Measurements from ENCODE around the gene GLA.
A peak's percentile ranks its signal among the peaks of the same experiment; 100 is the strongest.

Gene GLA

GRCh38 chrX:101395789-101396188, 11.9 kb downstream of the GLA start:
- no peak for DNase-seq

GRCh38 chrX:101394372-101394771, 13.4 kb downstream of the GLA start:
- DNase-seq: no peak

- no peak for DNase-seq
Measured at GRCh38 chrX:101393530-101394305, 14.0 kb downstream of the GLA start.

- DNase-seq: no peak
Measured at GRCh38 chrX:101391831-101392230, 15.9 kb downstream of the GLA start.

GRCh38 chrX:101390664-101391525, 16.8 kb downstream of the GLA start, which contains the start of gene RPL36A:
Gene RPL36A (plus strand): TSS chrX:101391011. CDS start chrX:101391044, 33 bp downstream.
- peak; percentile 12 to 85 for DNase-seq

- no peak for DNase-seq
Measured at GRCh38 chrX:101388604-101389003, 19.1 kb downstream of the GLA start.

GRCh38 chrX:101386542-101386885, 21.2 kb downstream of the GLA start:
- no peak for DNase-seq

GRCh38 chrX:101385795-101386541, 21.8 kb downstream of the GLA start, which contains the start of gene BTK:
Gene BTK (minus strand): TSS chrX:101386191. CDS start chrX:101375284, 10,907 bp downstream.
- DNase-seq: peak; percentile 6 to 74

- no peak for DNase-seq
Measured at GRCh38 chrX:101385026-101385684, 22.6 kb downstream of the GLA start.

GRCh38 chrX:101383679-101384205, 24.0 kb downstream of the GLA start:
- DNase-seq: no peak

GRCh38 chrX:101377547-101377946, 30.2 kb downstream of the GLA start:
- DNase-seq: no peak

GRCh38 chrX:101370888-101371504, 36.7 kb downstream of the GLA start:
- no peak for DNase-seq

- DNase-seq: no peak
Measured at GRCh38 chrX:101369687-101370086, 38.0 kb downstream of the GLA start.

- DNase-seq: peak in 1 of 2 donors; percentile 84
Measured at GRCh38 chrX:101368800-101369199, 38.9 kb downstream of the GLA start.

- DNase-seq: no peak
Measured at GRCh38 chrX:101365301-101365795, 42.4 kb downstream of the GLA start.

GRCh38 chrX:101362757-101363156, 45.0 kb downstream of the GLA start:
- DNase-seq: no peak

GRCh38 chrX:101362116-101362515, 45.6 kb downstream of the GLA start:
- no peak for DNase-seq

GRCh38 chrX:101360390-101360789, 47.3 kb downstream of the GLA start:
- no peak for DNase-seq

GRCh38 chrX:101359966-101360365, 47.8 kb downstream of the GLA start:
- DNase-seq: no peak

GRCh38 chrX:101357166-101357795, 50.4 kb downstream of the GLA start:
- DNase-seq: no peak

GRCh38 chrX:101349193-101349562, 58.5 kb downstream of the GLA start:
- no peak for DNase-seq
